Nephron progenitor cell (in vitro differentiated cells): ENCODE data around the gene ZNF202.

ENCODE experiments used
- DNase-seq: peaks from one replicate; pipeline ENCODE4 v3.0.0; 2021
- H3K27ac Mint-ChIP-seq: 2 replicates; pipeline ENCODE4 v1.8.0; 2021; ENCODE audit warnings: mild to moderate bottlenecking, moderate library complexity, mixed read lengths
- H3K27me3 Mint-ChIP-seq: 2 replicates; pipeline ENCODE4 v1.8.0; 2021; ENCODE audit warnings: mild to moderate bottlenecking, low read depth, mixed read lengths; ENCODE audit not compliant: poor library complexity
- H3K36me3 Mint-ChIP-seq: 2 replicates; pipeline ENCODE4 v1.8.0; 2021; ENCODE audit warnings: low read depth, mixed read lengths
- H3K4me1 Mint-ChIP-seq: 2 replicates; pipeline ENCODE4 v1.8.0; 2021; ENCODE audit warnings: mixed read lengths
- H3K4me3 Mint-ChIP-seq: 2 replicates; pipeline ENCODE4 v1.8.0; 2021; ENCODE audit warnings: mild to moderate bottlenecking, moderate library complexity, mixed read lengths
- H3K9me3 Mint-ChIP-seq: 2 replicates; pipeline ENCODE4 v1.8.0; 2021; ENCODE audit warnings: mild to moderate bottlenecking, moderate library complexity, mixed read lengths
- TF ChIP-seq, protein P1 (sequence below): fragments of 200-600 bp; sonication (generic); IDR thresholded peaks from 2 replicates; pipeline ENCODE4 v1.5.0; 2021; ENCODE audit warnings: antibody characterized with exemption

Gene ZNF202

DNA sequence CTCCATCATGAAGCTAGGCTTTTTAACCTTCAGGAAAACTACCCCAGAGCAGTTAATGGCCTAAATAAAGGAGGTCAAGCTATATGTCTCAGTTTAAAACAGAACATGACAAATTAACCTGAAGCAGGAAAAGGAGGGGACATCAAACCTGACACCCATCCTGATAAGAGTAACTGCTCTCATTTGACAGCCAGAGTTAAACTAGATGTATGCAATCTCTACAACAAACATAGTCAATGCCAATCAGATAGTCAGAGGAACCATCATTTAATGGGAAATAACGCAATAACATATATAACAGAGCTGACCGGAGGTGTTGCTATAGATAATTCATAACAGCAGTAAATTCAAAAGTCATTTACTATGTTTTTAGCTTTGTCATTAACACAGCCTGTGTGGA lies 3.1 kb downstream of the ZNF202 start:
- Mint-ChIP-seq H3K27me3 (peaks cover 2% of the 10 kb centered on the region), H3K9me3 (peaks cover 24% of the 10 kb centered on the region), H3K36me3 (peaks cover 32% of the 10 kb centered on the region)

DNA sequence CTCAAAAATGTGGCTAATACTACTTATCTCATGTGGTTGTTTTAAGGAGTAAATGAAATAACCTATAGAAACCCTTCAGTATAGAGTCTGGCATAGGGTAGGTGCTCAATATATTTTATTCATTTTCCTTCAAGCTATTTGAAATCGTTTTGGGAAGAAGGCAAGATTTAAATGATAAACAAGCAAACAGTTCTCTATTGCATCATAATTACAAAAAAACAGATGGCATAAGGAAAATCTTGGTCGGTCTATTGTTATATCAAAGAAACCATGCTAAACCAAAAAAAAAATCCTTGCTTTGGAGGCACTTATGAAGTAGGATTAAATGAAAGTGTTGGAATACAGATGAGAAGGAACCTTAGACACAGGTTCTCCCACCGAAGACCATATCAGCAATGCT lies 4.7 kb downstream of the ZNF202 start:
- Mint-ChIP-seq H3K4me3 (no peak overlapping the region), H3K27ac (no peak overlapping the region), H3K4me1 (peaks cover 17% of the 10 kb centered on the region), H3K36me3 (peaks cover 32% of the 10 kb centered on the region), H3K27me3 (peaks cover 2% of the 10 kb centered on the region), H3K9me3 (peaks cover 24% of the 10 kb centered on the region)
- TF ChIP-seq, protein P1, sequence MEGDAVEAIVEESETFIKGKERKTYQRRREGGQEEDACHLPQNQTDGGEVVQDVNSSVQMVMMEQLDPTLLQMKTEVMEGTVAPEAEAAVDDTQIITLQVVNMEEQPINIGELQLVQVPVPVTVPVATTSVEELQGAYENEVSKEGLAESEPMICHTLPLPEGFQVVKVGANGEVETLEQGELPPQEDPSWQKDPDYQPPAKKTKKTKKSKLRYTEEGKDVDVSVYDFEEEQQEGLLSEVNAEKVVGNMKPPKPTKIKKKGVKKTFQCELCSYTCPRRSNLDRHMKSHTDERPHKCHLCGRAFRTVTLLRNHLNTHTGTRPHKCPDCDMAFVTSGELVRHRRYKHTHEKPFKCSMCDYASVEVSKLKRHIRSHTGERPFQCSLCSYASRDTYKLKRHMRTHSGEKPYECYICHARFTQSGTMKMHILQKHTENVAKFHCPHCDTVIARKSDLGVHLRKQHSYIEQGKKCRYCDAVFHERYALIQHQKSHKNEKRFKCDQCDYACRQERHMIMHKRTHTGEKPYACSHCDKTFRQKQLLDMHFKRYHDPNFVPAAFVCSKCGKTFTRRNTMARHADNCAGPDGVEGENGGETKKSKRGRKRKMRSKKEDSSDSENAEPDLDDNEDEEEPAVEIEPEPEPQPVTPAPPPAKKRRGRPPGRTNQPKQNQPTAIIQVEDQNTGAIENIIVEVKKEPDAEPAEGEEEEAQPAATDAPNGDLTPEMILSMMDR: no peak
- DNase-seq: no peak

More for the DNA sequence above, 3.1 kb downstream of the ZNF202 start:
- Mint-ChIP-seq H3K27ac (no peak overlapping the region), H3K4me3 (no peak overlapping the region), H3K4me1 (peaks cover 27% of the 10 kb centered on the region)
- TF ChIP-seq, protein P1: no peak
- DNase-seq: no peak

DNA sequence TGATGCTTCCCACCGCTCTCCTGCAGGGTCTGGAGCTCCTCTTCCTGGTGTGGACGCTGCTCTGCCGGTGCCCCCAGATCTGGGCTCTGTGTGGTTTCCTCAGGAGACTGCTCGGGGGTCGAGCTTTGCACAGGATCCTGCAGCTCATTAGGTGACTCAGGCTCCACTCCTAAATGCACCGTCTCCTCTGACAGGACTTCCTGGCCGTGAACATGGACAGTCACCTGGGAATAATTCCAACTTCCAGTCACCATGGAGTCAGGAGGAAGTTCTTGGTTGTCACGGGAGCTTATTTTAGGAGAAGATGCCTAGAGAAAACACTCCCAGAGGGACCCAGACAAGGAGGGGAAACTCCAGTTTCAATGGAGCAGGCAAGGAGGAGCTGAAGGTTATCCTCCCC lies 11.9 kb downstream of the ZNF202 start:
- Mint-ChIP-seq H3K9me3 (peaks cover 30% of the 10 kb centered on the region), H3K27ac (no peak overlapping the region), H3K27me3 (no peaks in the 10 kb centered on the region), H3K4me1 (no peaks in the 10 kb centered on the region), H3K36me3 (peaks cover 51% of the 10 kb centered on the region), H3K4me3 (no peak overlapping the region)
- TF ChIP-seq, protein P1: no peak
- DNase-seq: no peak

DNA sequence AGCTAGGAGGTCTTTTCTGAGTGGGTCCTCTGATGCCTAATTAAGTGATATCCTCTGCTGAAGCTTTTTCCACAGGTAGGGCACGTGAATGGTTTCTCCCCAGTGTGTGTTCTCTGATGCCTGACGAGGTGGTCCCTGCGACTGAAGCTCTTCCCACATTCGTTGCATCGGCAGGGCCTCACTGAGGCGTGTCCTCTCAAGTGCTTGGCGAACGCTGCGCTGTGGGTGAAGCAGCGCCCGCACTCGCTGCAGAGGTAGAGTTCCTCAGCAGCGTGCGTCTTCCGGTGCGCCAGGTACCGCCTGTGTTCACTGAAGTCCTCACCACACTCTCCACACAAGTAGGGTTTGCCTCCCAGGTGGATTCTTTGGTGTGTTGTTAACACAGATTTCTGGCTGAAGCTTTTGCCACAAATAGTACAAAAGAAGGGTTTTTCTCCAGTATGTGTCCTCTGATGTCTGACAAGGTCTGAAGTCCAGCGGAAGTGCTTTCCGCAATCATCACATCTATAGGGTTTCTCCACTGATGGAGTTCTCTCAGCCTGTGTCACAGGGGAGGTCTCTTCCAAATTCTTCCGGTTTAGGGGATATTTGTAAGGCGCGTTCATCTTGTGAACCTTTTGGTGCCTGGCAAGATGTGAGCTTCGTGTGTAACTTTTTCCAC lies 15.3 kb downstream of the ZNF202 start:
- TF ChIP-seq, protein P1: no peak
- no peak overlapping the region for H3K27ac Mint-ChIP-seq
- peaks cover 30% of the 10 kb centered on the region for H3K9me3 Mint-ChIP-seq
- H3K36me3 Mint-ChIP-seq: peaks cover 70% of the 10 kb centered on the region
- H3K4me1 Mint-ChIP-seq: no peaks in the 10 kb centered on the region
- no peak for DNase-seq
- no peaks in the 10 kb centered on the region for H3K27me3 Mint-ChIP-seq
- no peak overlapping the region for H3K4me3 Mint-ChIP-seq

DNA sequence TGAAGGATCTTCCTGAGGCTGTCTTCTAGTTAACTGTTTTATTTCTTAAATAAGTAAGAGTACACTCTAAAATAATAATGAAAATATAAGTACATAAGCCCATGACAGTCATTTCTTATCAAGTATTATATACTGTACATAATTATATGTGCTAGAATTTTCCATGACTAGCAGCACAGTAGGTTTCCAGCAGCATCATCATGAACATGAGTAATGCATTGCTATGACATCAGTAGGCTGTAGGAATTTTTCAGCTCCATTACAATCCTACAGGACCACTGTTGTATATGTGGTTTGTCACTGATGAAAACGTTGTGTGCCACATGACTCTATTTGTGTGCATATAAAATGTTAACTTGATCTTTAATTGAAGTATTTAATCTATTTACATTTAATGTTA lies 22.0 kb downstream of the ZNF202 start:
- H3K4me3 Mint-ChIP-seq: no peak overlapping the region
- no peaks in the 10 kb centered on the region for H3K4me1 Mint-ChIP-seq
- TF ChIP-seq, protein P1: no peak

DNA sequence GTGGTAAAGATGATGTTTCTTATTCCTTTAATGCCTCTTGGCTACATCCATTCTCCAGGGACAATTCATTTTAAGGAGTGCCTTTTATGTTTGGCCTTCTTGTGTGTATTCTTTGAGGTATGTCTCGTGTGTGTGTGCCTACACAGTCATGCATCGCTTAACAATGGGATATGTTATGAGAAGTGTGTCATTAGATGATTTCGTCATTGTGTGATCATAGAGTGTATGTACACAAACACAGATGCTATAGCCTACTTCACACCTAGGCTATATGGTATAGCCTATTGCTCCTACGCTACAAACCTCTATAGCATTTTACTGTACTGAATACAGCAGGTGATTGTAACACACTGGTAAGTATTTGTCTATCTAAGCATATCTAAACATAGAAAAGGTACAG lies 23.0 kb downstream of the ZNF202 start:
- peaks cover 20% of the 10 kb centered on the region for H3K27me3 Mint-ChIP-seq
- TF ChIP-seq, protein P1: no peak
- H3K27ac Mint-ChIP-seq: no peak overlapping the region
- no peaks in the 10 kb centered on the region for H3K9me3 Mint-ChIP-seq
- peaks cover 7% of the 10 kb centered on the region for H3K36me3 Mint-ChIP-seq
- DNase-seq: no peak
- no peak overlapping the region for H3K4me3 Mint-ChIP-seq
- H3K4me1 Mint-ChIP-seq: no peaks in the 10 kb centered on the region

More for the DNA sequence above, 22.0 kb downstream of the ZNF202 start:
- Mint-ChIP-seq H3K27ac (no peak overlapping the region), H3K27me3 (peaks cover 20% of the 10 kb centered on the region), H3K9me3 (no peaks in the 10 kb centered on the region), H3K36me3 (peaks cover 17% of the 10 kb centered on the region)
- DNase-seq: no peak
